ENCODE data around the gene NRXN3.

GRCh38 chr14:79090641-79091180 is 920.5 kb downstream of the NRXN3 start:
- TF ChIP-seq CTCF (IDR thresholded peaks at IDR 0.05) (no peak), EZH2 (IDR thresholded peaks at IDR 0.05; ENCODE audit: borderline replicate concordance, insufficient read depth, low read depth, low read length, poor library complexity, severe bottlenecking) (no peak)
